GM18861 (cell line): ENCODE data around the gene ROR1.

Experiments
- ATAC-seq: cut with Tn5 transposase; IDR thresholded peaks from one replicate; pipeline ENCODE4 v1.9.1; 2021; ENCODE audit not compliant: unreplicated experiment

Gene ROR1

GRCh38 chr1:64042331-64043100 lies 268.7 kb downstream of the ROR1 start:
- ATAC-seq, result no peak

GRCh38 chr1:64043288-64043687 lies 269.5 kb downstream of the ROR1 start:
- ATAC-seq, result no peak

- no peak for ATAC-seq
Observed at GRCh38 chr1:64043976-64044375, 270.2 kb downstream of the ROR1 start.

GRCh38 chr1:64046243-64046642 lies 272.4 kb downstream of the ROR1 start:
- ATAC-seq, result no peak

- ATAC-seq, result no peak
Observed at GRCh38 chr1:64046891-64047290, 273.1 kb downstream of the ROR1 start.

- no peak for ATAC-seq
Observed at GRCh38 chr1:64047549-64047996, 273.8 kb downstream of the ROR1 start.

- ATAC-seq, result no peak
Observed at GRCh38 chr1:64049900-64050540, 276.2 kb downstream of the ROR1 start.

- no peak for ATAC-seq
Observed at GRCh38 chr1:64050601-64051000, 276.8 kb downstream of the ROR1 start.

- no peak for ATAC-seq
Observed at GRCh38 chr1:64051796-64052195, 278.0 kb downstream of the ROR1 start.

- no peak for ATAC-seq
Observed at GRCh38 chr1:64052777-64053176, 279.0 kb downstream of the ROR1 start.

GRCh38 chr1:64055310-64055709 lies 281.5 kb downstream of the ROR1 start:
- ATAC-seq, result no peak

- no peak for ATAC-seq
Observed at GRCh38 chr1:64059556-64059955, 285.7 kb downstream of the ROR1 start.

GRCh38 chr1:64060611-64061302 lies 286.9 kb downstream of the ROR1 start:
- ATAC-seq, result no peak

- no peak for ATAC-seq
Observed at GRCh38 chr1:64061430-64062104, 287.8 kb downstream of the ROR1 start.

GRCh38 chr1:64062529-64062928 lies 288.7 kb downstream of the ROR1 start:
- ATAC-seq, result no peak

- ATAC-seq, result no peak
Observed at GRCh38 chr1:64062941-64063581, 289.2 kb downstream of the ROR1 start.

GRCh38 chr1:64065571-64065970 lies 291.8 kb downstream of the ROR1 start:
- no peak for ATAC-seq

GRCh38 chr1:64072089-64072793 lies 298.4 kb downstream of the ROR1 start:
- ATAC-seq, result no peak

GRCh38 chr1:64073705-64074104 lies 299.9 kb downstream of the ROR1 start:
- ATAC-seq, result no peak

GRCh38 chr1:64074767-64075166 lies 300.9 kb downstream of the ROR1 start:
- ATAC-seq, result no peak
